Endothelial cell of umbilical vein (primary cell): ENCODE data around the gene CACNA2D3.

Source experiments
- CTCF ChIP-seq, 2 donors: IDR thresholded peaks; 1 replicate in 1 of 2; 2 replicates in 1 of 2; pipeline ENCODE4 v1.5.1; 2011; ENCODE audit warnings: low read length in 2 of 2, mild to moderate bottlenecking in 2 of 2, moderate library complexity in 2 of 2, control low read depth in 1 of 2, inconsistent platforms in 1 of 2, low read depth in 1 of 2; ENCODE audit not compliant: insufficient read depth in 1 of 2; ENCODE audit errors: extremely low read depth in 1 of 2
- EZH2 ChIP-seq: IDR thresholded peaks from 2 replicates; pipeline ENCODE4 v1.6.1; 2012; ENCODE audit warnings: borderline replicate concordance, low read depth, mild to moderate bottlenecking, moderate library complexity, low read length, inconsistent platforms; ENCODE audit not compliant: severe bottlenecking
- FOS ChIP-seq: IDR thresholded peaks from 2 replicates; pipeline ENCODE4 v1.6.1; 2011; ENCODE audit warnings: mild to moderate bottlenecking, low read length, moderate library complexity, borderline replicate concordance; ENCODE audit not compliant: insufficient read depth
- GATA2 ChIP-seq: IDR thresholded peaks from 2 replicates; pipeline ENCODE4 v1.7.0; 2011; ENCODE audit warnings: low read depth, mild to moderate bottlenecking, moderate library complexity, mixed read lengths, low read length; ENCODE audit not compliant: insufficient read length, insufficient read depth
- JUN ChIP-seq: IDR thresholded peaks from 2 replicates; pipeline ENCODE4 v1.6.1; 2011; ENCODE audit warnings: borderline replicate concordance, low read depth; ENCODE audit not compliant: insufficient read length, insufficient read depth
- MAX ChIP-seq: IDR thresholded peaks from 2 replicates; pipeline ENCODE4 v1.6.1; 2011; ENCODE audit not compliant: insufficient read depth, insufficient read length
- MYC ChIP-seq: IDR thresholded peaks from one replicate; pipeline ENCODE4 v1.6.1; 2011; ENCODE audit warnings: mild to moderate bottlenecking, low read depth, low read length
- POLR2A ChIP-seq: IDR thresholded peaks from 2 replicates; pipeline ENCODE4 v1.6.1; 2012; ENCODE audit warnings: low read depth, mild to moderate bottlenecking, control low read depth, low read length
- POLR2AphosphoS5 ChIP-seq: IDR thresholded peaks from 2 replicates; pipeline ENCODE4 v1.6.1; 2012; ENCODE audit warnings: low read depth, mild to moderate bottlenecking, control low read depth, low read length, moderate library complexity; ENCODE audit not compliant: insufficient read depth

GRCh38 chr3:54296531-54296930, 174.2 kb downstream of the CACNA2D3 start:
- no peak for TF ChIP-seq CTCF (IDR thresholded peaks at IDR 0.05; ENCODE audit: extremely low read depth in 1 of 2, insufficient read depth in 1 of 2, low read depth in 1 of 2, low read length in 2 of 2)
- TF ChIP-seq FOS = no peak
- no peak for TF ChIP-seq POLR2AphosphoS5
- no peak for TF ChIP-seq GATA2
- no peak for TF ChIP-seq POLR2A
- TF ChIP-seq EZH2 = no peak
- TF ChIP-seq MAX = no peak
- TF ChIP-seq JUN = no peak
- no peak for TF ChIP-seq MYC
